Stimulated activated CD8-positive, alpha-beta memory T cell treated with anti-CD3 and anti-CD28 coated beads, Interleukin-2, amount 100 ng/mL, for 1 hour (primary cell): ENCODE results near the gene PER1.

ENCODE experiments used
- DNase-seq, 2 donors: peaks; one replicate each; pipeline ENCODE4 v3.0.0-alpha.2; 2020; ENCODE audit warnings: low read depth in 2 of 2

Gene PER1

GRCh38 chr17:8091033-8091687 is 61.0 kb downstream of the PER1 start:
- no peak for DNase-seq
